SK-N-SH treated with all-trans-retinoic acid at 6 μM for 48 hours (cell line): ENCODE data around the gene KCNIP4.

ENCODE experiments used
- ARNTL ChIP-seq: fragments of 450-650 bp; formaldehyde crosslinking; IDR thresholded peaks from 2 replicates; pipeline ENCODE4 v1.5.0; 2020; ENCODE audit warnings: low read depth, mild to moderate bottlenecking, moderate library complexity, borderline replicate concordance
- CSRNP3 ChIP-seq: fragments of 250-450 bp; sonication (Bioruptor Pico); IDR thresholded peaks from 2 replicates; pipeline ENCODE4 v1.5.1; 2021; ENCODE audit warnings: mild to moderate bottlenecking, moderate library complexity
- ESRRG ChIP-seq: fragments of 250-450 bp; sonication (Bioruptor Pico); IDR thresholded peaks from 2 replicates; pipeline ENCODE4 v1.6.1; 2021; ENCODE audit warnings: mild to moderate bottlenecking
- GLIS3 ChIP-seq: fragments of 250-450 bp; sonication (Bioruptor Pico); IDR thresholded peaks from 2 replicates; pipeline ENCODE4 v1.5.0; 2020; ENCODE audit warnings: mild to moderate bottlenecking, moderate library complexity
- ISL1 ChIP-seq: fragments of 250-450 bp; sonication (Bioruptor Pico); IDR thresholded peaks from 2 replicates; pipeline ENCODE4 v2.1.2; 2022; ENCODE audit warnings: mild to moderate bottlenecking, moderate library complexity
- PPARA ChIP-seq: fragments of 250-450 bp; sonication (Bioruptor Pico); IDR thresholded peaks from 2 replicates; pipeline ENCODE4 v1.5.0; 2020; ENCODE audit warnings: mild to moderate bottlenecking, borderline replicate concordance
- RARB ChIP-seq: fragments of 250-450 bp; sonication (Bioruptor Pico); IDR thresholded peaks from 2 replicates; pipeline ENCODE4 v1.8.0; 2021; ENCODE audit warnings: mild to moderate bottlenecking, moderate library complexity
- SNAI2 ChIP-seq: fragments of 250-450 bp; sonication (Bioruptor Pico); IDR thresholded peaks from 2 replicates; pipeline ENCODE4 v1.5.0; 2020; ENCODE audit warnings: mild to moderate bottlenecking, moderate library complexity
- TCF4 ChIP-seq: fragments of 250-450 bp; sonication (Bioruptor Pico); IDR thresholded peaks from 2 replicates; pipeline ENCODE4 v1.8.0; 2021; ENCODE audit warnings: mild to moderate bottlenecking, moderate library complexity, borderline replicate concordance
- TOX ChIP-seq: fragments of 250-450 bp; sonication (Bioruptor Pico); IDR thresholded peaks from 2 replicates; pipeline ENCODE4 v1.8.0; 2021; ENCODE audit warnings: mild to moderate bottlenecking, moderate library complexity, borderline replicate concordance
- ZNF70 ChIP-seq: fragments of 450-650 bp; formaldehyde crosslinking; IDR thresholded peaks from 2 replicates; pipeline ENCODE4 v1.5.0; 2020; ENCODE audit warnings: mild to moderate bottlenecking, moderate library complexity
- TF ChIP-seq, protein P1 (sequence below): fragments of 250-450 bp; sonication (Bioruptor Pico); IDR thresholded peaks from 2 replicates; pipeline ENCODE4 v1.8.0; 2020; ENCODE audit warnings: mild to moderate bottlenecking, moderate library complexity, borderline replicate concordance

GRCh38 chr4:21005647-21006046 lies 942.9 kb downstream of the KCNIP4 start:
- no peak for TF ChIP-seq PPARA (CRISPR knock-in tag)
- TF ChIP-seq SNAI2 (CRISPR knock-in tag) = no peak
- no peak for TF ChIP-seq ISL1 (CRISPR knock-in tag)
- TF ChIP-seq GLIS3 (CRISPR knock-in tag) = no peak
- TF ChIP-seq ARNTL (CRISPR knock-in tag) = no peak
- TF ChIP-seq CSRNP3 (CRISPR knock-in tag) = no peak
- TF ChIP-seq TOX = no peak
- no peak for TF ChIP-seq RARB (CRISPR knock-in tag)
- no peak for TF ChIP-seq ZNF70 (CRISPR knock-in tag)
- TF ChIP-seq ESRRG = no peak
- TF ChIP-seq, protein P1, sequence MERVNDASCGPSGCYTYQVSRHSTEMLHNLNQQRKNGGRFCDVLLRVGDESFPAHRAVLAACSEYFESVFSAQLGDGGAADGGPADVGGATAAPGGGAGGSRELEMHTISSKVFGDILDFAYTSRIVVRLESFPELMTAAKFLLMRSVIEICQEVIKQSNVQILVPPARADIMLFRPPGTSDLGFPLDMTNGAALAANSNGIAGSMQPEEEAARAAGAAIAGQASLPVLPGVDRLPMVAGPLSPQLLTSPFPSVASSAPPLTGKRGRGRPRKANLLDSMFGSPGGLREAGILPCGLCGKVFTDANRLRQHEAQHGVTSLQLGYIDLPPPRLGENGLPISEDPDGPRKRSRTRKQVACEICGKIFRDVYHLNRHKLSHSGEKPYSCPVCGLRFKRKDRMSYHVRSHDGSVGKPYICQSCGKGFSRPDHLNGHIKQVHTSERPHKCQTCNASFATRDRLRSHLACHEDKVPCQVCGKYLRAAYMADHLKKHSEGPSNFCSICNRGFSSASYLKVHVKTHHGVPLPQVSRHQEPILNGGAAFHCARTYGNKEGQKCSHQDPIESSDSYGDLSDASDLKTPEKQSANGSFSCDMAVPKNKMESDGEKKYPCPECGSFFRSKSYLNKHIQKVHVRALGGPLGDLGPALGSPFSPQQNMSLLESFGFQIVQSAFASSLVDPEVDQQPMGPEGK (CRISPR knock-in tag) = no peak
- TF ChIP-seq TCF4 = no peak
